Activated T-helper 9 cell treated with anti-CD3 and anti-CD28 coated beads, Interleukin-2, amount 50 U/mL, for 16 hours (primary cell): ENCODE results near the gene DSG3.

Experiments used
- DNase-seq: peaks from one replicate; pipeline ENCODE4 v3.0.0-alpha.2; 2020; ENCODE audit warnings: low read depth

Gene DSG3, protein sequence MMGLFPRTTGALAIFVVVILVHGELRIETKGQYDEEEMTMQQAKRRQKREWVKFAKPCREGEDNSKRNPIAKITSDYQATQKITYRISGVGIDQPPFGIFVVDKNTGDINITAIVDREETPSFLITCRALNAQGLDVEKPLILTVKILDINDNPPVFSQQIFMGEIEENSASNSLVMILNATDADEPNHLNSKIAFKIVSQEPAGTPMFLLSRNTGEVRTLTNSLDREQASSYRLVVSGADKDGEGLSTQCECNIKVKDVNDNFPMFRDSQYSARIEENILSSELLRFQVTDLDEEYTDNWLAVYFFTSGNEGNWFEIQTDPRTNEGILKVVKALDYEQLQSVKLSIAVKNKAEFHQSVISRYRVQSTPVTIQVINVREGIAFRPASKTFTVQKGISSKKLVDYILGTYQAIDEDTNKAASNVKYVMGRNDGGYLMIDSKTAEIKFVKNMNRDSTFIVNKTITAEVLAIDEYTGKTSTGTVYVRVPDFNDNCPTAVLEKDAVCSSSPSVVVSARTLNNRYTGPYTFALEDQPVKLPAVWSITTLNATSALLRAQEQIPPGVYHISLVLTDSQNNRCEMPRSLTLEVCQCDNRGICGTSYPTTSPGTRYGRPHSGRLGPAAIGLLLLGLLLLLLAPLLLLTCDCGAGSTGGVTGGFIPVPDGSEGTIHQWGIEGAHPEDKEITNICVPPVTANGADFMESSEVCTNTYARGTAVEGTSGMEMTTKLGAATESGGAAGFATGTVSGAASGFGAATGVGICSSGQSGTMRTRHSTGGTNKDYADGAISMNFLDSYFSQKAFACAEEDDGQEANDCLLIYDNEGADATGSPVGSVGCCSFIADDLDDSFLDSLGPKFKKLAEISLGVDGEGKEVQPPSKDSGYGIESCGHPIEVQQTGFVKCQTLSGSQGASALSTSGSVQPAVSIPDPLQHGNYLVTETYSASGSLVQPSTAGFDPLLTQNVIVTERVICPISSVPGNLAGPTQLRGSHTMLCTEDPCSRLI

DNA sequence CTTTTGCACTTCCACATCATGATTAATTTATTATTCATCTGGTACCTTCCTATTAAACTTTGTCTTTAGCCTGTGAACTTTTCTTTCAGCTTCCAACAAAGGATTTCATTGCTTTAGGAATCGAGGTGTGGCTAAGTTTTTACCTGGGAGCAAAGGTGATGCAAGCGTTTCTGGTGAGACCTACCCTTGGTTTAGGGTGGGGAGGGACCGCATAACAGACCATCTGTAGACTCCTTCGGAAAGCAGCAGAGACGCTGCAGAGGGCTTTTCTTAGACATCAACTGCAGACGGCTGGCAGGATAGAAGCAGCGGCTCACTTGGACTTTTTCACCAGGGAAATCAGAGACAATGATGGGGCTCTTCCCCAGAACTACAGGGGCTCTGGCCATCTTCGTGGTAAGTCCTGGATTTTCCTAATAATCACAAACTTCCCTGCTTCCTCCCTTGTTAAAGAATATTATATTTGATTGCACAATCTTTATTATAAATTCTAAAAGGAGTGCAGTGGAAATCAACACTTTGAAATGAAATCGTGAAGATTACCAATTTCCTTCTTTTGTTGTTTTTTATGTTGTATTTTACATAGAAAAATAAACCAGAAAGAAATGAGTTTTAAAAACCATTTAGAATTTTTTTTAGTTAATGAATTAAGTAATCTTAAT is at the start of gene DSG3:
TSS of gene DSG3 (plus strand) at position 212 of the 662 bp plus-strand sequence. CDS start at position 349, 137 bp downstream.
- DNase-seq: no peak

DNA sequence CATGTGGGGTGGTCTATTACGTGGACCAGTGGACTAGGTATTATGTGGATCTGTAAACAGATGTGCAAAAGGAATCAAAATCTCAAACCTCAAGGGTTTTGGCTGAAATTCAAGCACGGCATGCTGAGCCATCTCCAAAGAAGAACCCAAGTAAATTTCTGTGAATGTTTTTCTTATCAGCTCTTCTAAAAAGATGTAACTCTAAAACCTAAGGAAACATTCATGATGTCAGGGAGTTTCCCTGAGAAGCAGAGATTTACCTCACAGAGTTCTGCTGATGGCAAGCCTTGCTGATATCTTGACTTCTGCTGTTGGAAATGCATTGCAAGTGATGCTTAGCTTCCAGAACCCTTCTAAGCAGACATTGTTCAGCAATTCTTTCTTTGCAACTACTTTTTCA is 49.4 kb upstream of the DSG3 start:
- DNase-seq: no peak

DNA sequence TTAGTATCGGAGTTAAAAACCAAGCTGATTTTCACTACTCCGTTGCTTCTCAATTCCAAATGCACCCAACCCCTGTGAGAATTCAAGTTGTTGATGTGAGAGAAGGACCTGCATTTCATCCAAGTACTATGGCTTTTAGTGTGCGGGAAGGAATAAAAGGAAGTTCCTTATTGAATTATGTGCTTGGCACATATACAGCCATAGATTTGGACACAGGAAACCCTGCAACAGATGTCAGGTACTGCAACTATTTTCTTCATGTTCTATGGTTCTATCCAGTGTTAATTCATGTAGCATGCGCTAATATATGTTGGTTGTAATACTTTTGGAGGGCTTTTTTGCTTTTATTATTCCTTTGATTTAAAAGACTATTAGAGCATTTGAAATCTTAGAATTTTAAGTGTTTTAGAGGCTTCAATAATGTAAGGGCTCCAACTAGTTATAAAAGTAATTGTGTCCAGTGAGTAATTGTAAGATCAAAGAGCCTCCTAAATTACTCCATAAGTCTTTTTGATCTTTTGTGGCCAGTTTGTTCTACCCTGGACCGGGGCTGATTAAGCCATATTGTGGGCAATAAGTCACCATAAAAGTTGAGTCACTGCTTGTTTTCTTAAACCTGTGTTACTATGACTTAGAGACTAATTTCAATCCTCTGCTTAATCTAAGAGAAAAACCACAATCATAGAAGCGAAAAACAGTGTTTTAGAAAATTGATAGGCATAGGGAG is 48.1 kb upstream of the DSG3 start:
- no peak for DNase-seq

DNA sequence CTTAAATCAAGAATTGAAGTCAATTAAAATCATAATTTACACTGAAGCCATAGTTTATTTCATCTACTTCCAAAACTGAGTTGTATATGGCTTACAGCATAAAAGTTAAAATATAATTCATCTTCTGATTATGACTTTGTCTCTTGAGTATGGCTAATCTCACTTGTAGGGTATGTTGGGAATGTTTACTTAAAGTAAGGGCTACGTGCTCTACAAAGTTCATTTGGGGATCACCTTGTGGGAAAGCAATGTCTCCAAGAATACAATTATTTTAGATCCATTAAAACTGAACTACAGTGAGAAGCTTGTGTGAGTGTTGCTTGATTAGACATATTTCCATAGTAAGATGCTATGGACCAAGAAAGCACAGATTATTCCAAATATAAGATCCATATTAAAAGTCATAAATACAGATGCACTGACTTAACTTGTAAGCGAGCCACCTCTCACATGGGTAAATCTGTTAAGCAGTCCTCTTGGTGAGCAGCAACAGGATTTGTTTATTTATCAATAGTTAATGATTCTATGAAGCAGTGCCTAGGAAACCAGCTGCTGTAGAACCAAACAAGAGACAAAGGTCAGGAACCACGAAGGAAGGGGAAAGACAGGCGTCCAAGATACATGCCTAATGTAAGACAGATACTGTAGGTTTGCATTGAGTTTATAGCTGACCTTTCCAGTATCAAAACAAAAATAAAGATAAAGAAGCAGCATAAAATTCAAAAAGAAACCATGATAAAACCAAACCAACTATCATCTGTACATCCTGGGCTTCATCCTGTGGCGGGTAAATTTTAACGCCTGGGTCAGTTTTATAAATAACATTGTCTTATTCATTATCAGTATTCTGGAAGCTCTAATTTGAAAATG is 46.1 kb upstream of the DSG3 start:
- no peak for DNase-seq

DNA sequence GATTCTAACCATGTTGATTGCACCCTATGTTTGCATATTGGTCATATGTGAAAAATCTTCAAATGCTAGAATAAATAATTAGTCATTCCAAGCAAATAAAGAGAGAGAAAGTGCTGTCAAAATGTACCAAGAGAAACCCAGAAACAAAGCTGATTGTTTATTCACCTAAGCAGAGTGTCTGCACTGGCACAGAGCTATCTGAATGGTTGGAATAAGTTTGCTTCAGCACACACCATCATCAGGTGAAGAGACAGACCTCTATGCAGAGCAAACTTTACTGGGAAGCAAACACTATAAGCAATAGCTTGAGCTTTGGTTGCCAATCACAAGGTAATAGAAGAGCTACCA is 45.5 kb upstream of the DSG3 start:
- DNase-seq: no peak

DNA sequence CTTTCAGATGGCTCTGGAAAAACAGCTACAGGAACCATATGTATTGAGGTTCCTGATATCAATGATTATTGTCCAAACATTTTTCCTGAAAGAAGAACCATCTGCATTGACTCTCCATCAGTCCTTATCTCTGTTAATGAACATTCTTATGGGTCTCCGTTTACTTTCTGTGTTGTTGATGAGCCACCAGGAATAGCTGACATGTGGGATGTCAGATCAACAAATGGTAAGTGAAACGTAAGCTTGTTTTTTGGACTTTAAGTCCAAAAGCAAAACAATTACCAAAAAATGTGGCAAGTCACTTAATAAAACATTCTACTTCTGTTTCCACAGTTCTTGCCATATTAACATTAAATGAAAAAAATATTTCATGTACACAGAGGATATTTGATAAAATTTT is 44.1 kb upstream of the DSG3 start:
- no peak for DNase-seq

DNA sequence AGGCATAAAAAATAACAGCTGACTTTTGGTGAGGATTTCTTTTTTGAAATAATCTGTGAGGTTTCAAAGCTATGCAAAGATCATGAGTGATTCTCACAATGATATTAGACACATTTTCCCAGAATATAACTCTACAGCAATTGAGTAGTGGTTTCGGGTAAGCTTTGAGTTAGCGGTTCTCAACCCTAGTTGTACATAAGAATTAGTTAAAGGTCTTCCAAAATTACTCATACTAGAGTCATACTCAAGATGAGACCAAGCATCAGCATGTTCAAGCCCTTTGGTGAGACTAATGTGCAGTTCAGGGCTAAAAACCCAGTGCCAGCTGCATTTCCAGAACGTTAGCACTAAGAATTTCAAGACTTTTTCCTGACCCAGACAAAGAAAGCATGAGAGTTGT is 39.9 kb upstream of the DSG3 start:
- no peak for DNase-seq

DNA sequence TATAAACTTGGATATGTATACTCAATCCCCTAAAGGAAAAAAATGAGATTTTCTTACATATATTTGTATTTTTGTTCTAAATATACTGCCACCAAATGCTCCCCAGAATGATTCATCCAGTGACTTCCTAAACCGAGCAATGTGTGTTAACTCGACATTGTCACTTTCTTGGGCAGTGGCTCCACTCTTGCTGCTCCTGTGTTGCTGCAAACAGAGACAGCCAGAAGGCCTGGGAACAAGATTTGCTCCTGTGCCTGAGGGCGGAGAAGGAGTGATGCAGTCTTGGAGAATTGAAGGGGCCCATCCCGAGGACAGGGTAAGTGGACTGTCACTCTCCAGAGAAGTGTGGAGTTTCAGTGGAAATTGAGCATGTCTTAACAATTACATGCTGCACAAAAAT is 38.3 kb upstream of the DSG3 start:
- no peak for DNase-seq

DNA sequence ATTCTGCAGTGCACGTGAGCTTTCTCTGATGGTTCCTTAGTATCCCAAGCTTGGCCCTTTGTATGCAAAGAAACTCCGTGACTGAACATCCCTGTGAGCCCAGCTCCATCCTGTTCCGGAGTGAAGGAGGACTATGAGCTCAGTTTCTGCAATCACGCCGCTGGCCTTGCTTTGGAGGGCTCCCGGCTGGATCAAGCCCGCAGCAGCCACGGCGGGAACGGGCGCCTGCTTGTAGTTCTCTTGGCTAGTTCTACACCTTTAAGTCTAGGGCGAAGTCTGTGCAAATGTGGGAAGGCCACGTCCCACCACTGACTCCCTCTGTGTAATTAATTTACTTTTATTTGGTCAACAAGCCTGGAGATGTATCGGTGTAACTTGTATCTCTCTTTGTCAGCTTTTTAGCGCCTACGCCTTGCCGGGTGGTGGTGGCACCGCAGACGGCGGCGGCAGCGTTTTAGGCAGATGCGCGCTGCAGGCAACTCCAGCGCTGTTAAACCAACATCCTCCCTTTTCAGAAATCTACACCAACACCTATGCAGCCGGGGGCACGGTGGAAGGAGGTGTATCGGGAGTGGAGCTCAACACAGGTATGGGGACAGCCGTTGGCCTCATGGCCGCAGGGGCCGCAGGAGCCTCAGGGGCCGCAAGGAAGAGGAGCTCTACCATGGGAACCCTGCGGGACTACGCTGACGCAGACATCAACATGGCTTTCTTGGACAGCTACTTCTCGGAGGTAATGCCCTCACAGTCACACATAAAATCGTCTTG is 36.6 kb upstream of the DSG3 start:
- DNase-seq: no peak

DNA sequence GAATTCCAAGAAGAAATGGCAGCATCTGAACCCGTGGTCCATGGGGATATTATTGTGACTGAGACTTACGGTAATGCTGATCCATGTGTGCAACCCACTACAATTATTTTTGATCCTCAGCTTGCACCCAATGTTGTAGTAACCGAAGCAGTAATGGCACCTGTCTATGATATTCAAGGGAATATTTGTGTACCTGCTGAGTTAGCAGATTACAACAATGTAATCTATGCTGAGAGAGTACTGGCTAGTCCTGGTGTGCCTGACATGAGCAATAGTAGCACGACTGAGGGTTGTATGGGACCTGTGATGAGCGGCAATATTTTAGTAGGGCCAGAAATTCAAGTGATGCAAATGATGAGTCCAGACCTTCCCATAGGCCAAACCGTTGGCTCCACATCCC is 34.4 kb upstream of the DSG3 start:
- no peak for DNase-seq

DNA sequence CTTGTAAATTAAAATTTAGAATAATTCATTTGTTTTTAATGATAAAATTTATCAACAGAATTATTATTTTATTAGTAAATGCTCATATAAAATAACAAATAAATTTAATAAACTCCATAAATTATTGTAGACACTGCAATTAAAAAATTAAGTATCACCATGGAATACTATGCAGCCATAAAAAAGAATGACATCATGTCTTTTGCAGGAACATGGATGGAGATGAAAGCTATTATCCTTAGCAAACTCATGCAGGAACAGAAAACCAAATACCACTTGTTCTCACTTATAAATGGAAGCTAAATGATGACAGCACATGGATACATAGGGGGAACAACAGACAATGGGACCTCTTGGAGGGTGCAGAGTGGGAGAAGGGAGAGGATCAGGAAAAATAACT is 29.7 kb upstream of the DSG3 start:
- no peak for DNase-seq

DNA sequence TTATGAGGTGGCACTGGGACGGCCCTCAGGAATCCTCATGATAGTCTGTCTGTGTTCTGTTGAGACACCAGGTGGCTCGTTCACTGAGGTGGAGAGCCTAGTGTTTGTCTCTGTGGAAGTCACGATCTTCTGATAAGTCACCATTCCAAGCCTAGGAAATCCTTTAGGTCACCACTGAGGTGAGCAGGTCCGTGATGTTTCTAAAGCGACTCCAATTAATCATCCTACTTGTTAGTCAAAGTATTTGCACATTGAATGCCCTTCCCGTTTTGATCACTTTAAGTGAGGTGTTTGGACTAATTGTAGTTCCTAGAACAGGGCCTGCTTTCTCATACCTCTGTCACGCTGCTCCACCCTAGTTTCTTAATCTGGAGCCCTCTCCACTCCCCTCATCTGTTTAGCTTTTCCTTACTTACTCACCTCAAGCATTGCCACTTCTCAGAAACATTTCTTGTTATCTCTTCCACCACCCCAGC is 28.0 kb upstream of the DSG3 start:
- DNase-seq: no peak

DNA sequence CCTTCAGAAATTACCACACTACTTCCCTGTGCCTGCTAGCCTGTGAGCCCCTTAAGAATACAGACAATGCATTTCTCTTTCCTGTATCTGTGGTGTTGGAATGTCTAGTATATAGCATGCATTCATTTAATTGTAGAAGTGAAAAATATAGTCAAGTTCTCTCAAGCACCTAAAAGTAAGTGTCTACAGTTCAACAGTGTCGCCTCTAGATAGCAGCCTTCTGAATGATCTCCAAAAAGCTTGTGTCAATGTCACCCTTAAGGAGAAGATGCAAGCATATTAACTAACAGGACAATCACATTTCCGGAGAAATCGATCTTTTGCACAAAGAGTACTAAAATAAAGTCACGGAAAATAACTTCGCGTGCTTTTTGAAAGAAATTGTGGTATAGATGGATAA is 27.5 kb upstream of the DSG3 start:
- DNase-seq: no peak

DNA sequence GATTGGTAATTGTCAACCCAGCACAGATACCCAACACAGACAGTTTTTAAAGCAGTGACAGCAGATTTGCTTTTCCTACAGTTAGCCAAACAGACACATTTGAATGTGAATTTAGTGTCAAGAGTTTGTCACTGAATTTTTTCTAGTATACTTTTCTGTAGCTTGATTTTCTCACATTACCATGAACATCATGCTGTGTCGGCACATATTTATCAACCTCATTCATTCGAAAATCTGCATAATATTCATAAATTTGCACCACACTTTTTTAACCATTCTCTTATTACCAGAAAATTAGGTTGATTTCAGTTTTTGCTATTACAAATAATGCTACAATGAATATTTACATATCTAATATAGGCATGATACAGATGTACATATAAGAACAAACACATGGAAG is 27.0 kb upstream of the DSG3 start:
- no peak for DNase-seq

DNA sequence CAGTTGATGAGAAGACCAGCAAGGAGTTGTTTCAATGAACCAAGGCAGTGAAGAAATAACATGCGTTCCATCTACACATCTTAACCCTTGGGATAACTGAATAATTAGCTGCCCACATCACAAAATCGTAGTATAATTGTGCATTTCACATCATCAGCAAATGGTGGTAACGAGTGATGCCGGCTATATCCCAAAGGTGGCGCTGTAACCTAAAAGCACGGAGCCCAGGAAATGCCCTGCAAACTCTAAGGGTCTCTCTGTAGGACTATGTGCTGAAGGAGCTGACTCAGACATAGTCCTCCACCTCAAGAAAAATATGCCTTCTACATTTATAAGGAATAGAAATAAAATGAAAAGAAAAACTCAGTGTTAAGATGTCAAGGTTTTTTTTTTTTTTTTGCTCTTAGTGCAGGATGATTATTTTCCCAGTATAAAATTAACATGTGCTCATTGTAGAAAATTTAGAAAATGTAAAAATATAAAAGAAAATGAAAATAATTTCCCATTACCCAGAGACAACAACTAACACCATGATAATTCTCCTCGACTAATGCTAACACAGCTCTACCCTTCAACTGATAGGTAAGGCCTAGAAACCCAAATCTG is 23.1 kb upstream of the DSG3 start:
- DNase-seq: no peak

DNA sequence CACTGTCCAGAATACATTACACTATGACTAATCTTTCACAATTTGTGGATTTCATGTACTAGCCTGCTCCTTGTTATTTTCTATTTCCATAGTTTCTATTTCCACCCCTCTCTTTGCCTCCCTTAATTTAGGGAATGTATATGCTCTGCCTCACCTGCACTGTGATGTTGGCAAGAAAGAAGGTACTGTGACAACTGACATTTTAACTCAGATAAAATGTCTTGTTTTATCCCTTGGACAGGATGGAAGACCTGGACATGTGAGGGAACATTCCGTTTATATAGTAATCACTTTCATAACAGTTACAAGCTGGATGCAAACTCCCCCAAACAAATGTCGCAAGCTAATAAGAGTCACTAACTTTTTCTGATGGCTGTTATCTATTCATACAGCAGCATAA is 21.5 kb upstream of the DSG3 start:
- no peak for DNase-seq

DNA sequence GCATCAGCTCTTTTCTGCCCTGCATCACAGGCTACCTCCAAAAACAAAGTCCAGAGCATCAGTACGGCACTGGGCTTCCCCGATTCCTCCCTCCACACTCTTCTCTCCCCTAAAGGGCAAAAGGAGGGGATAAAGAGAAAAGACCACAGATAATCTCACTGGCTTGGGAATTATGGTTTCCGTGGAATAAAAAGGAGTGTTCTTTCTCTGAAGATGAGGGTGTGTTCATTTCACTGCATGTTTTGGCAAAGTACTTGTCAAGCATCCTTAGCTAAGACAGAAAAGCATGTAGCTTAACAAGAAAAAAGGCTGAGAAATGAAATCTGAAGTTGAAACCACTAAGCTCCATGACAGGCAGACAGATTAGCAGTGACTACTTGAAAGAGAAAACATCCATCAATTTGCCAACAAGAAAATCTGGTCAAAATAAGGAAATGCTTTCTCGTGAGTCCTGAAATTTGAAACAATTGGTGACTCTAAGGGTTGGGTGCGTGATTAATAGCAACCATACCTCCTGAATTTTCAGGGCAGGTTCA is 20.6 kb upstream of the DSG3 start:
- DNase-seq: no peak

DNA sequence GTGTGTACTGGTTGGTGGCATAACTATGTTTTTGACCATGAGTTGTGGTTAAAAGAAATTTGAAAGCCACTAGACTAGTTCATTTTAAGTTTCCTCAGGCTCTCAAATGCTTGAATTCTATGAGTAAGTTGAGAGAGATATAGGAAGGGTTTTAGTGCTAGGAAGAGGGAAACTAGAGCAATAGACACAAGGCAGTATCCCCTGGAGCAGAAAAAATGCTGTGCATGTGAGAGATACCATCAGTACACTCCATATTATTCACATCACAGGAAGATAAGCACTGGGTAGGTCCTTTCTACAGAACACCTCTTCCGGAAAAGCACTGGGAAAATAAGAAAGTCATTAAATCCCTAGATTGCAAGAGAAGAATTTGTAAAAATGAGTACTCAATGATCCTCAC is 19.3 kb upstream of the DSG3 start:
- DNase-seq: no peak

DNA sequence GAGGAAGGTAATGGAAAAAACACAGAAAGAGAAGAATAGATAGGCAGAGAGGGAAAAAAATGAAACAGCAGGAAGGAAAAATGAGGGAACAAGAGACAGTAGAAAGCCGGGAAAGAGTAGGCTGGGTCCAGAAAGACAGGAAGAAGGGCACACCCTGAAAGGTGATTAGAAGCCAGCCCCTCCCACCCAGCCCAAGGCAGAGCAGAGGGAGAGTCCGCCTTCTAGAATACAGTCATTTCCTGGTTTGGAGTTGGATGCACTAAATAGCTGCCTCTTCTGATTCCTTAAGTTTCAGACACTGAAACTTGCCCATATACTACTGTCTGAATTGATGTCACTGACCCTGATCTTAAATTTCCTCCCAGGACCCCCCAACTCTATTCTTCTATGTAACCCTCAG is 17.9 kb upstream of the DSG3 start:
- DNase-seq: no peak
